Panc1 (cell line): ENCODE measurements around the gene KRTAP16-1. TPM values are rescaled to one million over a fixed set of nuclear protein-coding genes. Genes with fewer than 3 reads are reported as not detected.

Experiments
- ATAC-seq: fragments of 200-7000 bp; cut with Tn5 transposase; 2 replicates; pipeline ENCODE4 v1.9.1; 2020; ENCODE audit warnings: mild to moderate bottlenecking, moderate library complexity
- BruUV-seq: library from RNA; stranded (reverse); fragments of 400-500 nt; replicated peaks from 2 replicates; lab custom pipeline; 2021; lab: Mats Ljungman, UMichigan
- CTCF ChIA-PET: fragments of 300-600 bp; sonication (Branson Sonifier 250); formaldehyde crosslinking; loops from one replicate; lab custom pipeline; 2022; ENCODE audit warnings: antibody characterized with exemption; lab: Charles Lee
- POLR2A ChIA-PET: fragments of 300-600 bp; sonication (Branson Sonifier 250); formaldehyde crosslinking; loops from one replicate; lab custom pipeline; 2022; ENCODE audit warnings: antibody characterized with exemption; lab: Charles Lee
- DNase-seq: peaks from one replicate; pipeline ENCODE4 v3.0.0-alpha.2; 2010; ENCODE audit warnings: low read depth, low spot score
- H3K27ac ChIP-seq: 2 replicates; pipeline ENCODE4 v1.5.1; 2011; ENCODE audit warnings: mild to moderate bottlenecking, low read length, inconsistent platforms
- H3K27me3 ChIP-seq: fragments of 200-500 bp; sonication (Bioruptor generic); 2 replicates; pipeline ENCODE4 v1.6.0; 2014; ENCODE audit warnings: low read length, inconsistent platforms; ENCODE audit not compliant: control insufficient read depth, insufficient read depth
- H3K36me3 ChIP-seq: fragments of 200-500 bp; sonication (Bioruptor generic); 2 replicates; pipeline ENCODE4 v1.5.1; 2014; ENCODE audit warnings: inconsistent platforms, mild to moderate bottlenecking, low read length, moderate library complexity; ENCODE audit not compliant: control insufficient read depth, insufficient read depth
- H3K4me1 ChIP-seq: 2 replicates; pipeline ENCODE4 v1.5.1; 2011; ENCODE audit warnings: inconsistent platforms, mild to moderate bottlenecking, low read length, moderate library complexity; ENCODE audit not compliant: control insufficient read depth, insufficient read depth
- H3K4me3 ChIP-seq, 2 experiments: 2 replicates each; pipeline ENCODE4 v1.5.1; 2011 to 2012; ENCODE audit warnings: low read depth in 2 of 2, low read length in 2 of 2, mild to moderate bottlenecking in 2 of 2, inconsistent platforms in 1 of 2, moderate library complexity in 1 of 2
- H3K9me3 ChIP-seq: fragments of 200-500 bp; sonication (Bioruptor generic); 2 replicates; pipeline ENCODE4 v1.5.1; 2014; ENCODE audit warnings: low read depth, mild to moderate bottlenecking, inconsistent platforms, low read length, moderate library complexity; ENCODE audit not compliant: control insufficient read depth, insufficient read depth
- POLR2AphosphoS5 ChIP-seq: IDR thresholded peaks from 2 replicates; pipeline ENCODE4 v1.6.1; 2012; ENCODE audit warnings: mild to moderate bottlenecking, low read depth, low read length, moderate library complexity
- SIN3A ChIP-seq: IDR thresholded peaks from 2 replicates; pipeline ENCODE4 v1.6.1; 2012; ENCODE audit warnings: low read depth, mild to moderate bottlenecking, low read length, moderate library complexity, borderline replicate concordance; ENCODE audit not compliant: insufficient read depth
- TCF7L2 ChIP-seq: IDR thresholded peaks from 2 replicates; pipeline ENCODE4 v1.6.1; 2011; ENCODE audit warnings: mild to moderate bottlenecking, low read depth, low read length, inconsistent platforms
- in situ Hi-C: cut with HindIII; loops from 2 replicates; pipeline ENCODE4 v1.10.0; 2016; ENCODE audit warnings: low sequenced_read_pairs, low pct_unique_long_range_greater_than_20kb
- intact Hi-C: fragments of 100-400 bp; cut with micrococcal nuclease; formaldehyde crosslinking; loops from one replicate; pipeline ENCODE4 v1.10.0; 2022; ENCODE audit not compliant: unreplicated experiment
- total RNA-seq: library from RNA; stranded (reverse); gene quantifications from one replicate; pipeline ENCODE4 v1.2.1, GENCODE V29; 2021; ENCODE audit not compliant: unreplicated experiment
- TF ChIP-seq, protein P1 (sequence below): fragments of 450-650 bp; IDR thresholded peaks from 2 replicates; pipeline ENCODE4 v1.5.1; 2017; ENCODE audit warnings: mild to moderate bottlenecking
- TF ChIP-seq, protein P2 (sequence below), 2 experiments: IDR thresholded peaks; 2 replicates each; pipeline ENCODE4 v1.6.1; 2011 to 2012; ENCODE audit warnings: low read depth in 2 of 2, control low read depth in 1 of 2, low read length in 1 of 2, mild to moderate bottlenecking in 1 of 2, moderate library complexity in 1 of 2; ENCODE audit not compliant: insufficient read depth in 1 of 2

The KRTAP16-1 gene
- total RNA-seq, 1 experiment from 2014 or later = not detected

DNA sequence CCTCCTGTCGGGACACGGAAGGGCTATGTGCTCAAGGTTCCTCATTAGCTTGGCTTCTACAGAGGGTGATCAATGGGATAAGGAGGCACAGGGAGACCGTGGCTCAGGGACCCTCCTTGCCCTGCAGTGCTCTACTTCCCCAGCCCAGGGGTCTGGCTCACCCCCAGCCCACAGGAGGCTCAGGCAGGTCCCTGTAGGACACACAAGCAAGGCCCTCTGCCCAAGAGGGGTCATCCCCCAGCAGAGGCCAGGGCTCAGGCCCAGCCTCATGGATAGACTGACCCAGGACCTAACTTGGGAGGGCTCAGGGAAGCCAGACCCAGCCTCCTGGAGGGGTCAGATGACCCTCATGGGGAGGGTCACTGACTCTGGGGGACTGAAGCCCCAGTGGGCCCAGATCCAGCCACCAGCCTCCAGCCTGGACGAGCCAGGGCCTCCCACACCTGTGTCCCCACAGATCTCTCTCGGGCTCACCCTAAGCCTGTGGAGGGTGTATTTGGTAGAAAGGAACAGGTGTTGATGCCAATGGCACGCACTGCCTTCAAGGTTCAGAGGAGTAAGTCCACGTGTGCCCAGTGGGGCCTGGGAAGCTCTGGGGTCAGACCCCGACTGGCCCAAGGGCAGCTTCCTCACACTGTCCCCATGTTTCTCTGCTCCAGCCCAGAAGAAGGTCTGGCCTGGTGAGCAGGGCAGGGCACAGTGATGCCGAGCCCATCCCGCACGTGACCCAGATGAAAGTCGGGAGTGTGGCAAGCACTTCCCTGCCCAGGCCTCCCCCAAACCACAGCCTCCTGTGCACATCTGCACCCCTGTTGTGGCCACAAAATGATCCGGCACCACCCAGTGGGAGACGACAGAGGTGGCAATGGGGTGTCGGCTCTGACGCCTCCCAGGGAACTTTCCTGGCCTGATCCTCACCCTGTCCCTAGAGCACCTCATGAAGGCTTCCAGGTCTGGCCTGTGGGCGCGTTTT lies 17.4 kb upstream of the KRTAP16-1 start:
- CTCF ChIA-PET = interaction anchor here (0.6 kb wide), 1 partner anchor 432 kb away, joined by 3 read pairs; no protein-coding TSS in a partner anchor
- Histone ChIP-seq H3K4me1 (no peaks in the 10 kb centered on the region), H3K9me3 (no peaks in the 10 kb centered on the region), H3K27me3 (no peaks in the 10 kb centered on the region), H3K36me3 (no peaks in the 10 kb centered on the region), H3K27ac (no peak overlapping the region; the same call in 1 of the 2 replicates), H3K4me3 (no peak overlapping the region)
- in situ Hi-C loops (no loop called here), intact Hi-C loops (loop anchor here (10.0 kb wide), 1 partner anchor 338 kb away; no protein-coding TSS in a partner anchor)
- ATAC-seq (no peak), DNase-seq (no peak)
- BruUV-seq = no TSS peak
- TF ChIP-seq, protein P1, sequence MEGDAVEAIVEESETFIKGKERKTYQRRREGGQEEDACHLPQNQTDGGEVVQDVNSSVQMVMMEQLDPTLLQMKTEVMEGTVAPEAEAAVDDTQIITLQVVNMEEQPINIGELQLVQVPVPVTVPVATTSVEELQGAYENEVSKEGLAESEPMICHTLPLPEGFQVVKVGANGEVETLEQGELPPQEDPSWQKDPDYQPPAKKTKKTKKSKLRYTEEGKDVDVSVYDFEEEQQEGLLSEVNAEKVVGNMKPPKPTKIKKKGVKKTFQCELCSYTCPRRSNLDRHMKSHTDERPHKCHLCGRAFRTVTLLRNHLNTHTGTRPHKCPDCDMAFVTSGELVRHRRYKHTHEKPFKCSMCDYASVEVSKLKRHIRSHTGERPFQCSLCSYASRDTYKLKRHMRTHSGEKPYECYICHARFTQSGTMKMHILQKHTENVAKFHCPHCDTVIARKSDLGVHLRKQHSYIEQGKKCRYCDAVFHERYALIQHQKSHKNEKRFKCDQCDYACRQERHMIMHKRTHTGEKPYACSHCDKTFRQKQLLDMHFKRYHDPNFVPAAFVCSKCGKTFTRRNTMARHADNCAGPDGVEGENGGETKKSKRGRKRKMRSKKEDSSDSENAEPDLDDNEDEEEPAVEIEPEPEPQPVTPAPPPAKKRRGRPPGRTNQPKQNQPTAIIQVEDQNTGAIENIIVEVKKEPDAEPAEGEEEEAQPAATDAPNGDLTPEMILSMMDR = no peak
- TF ChIP-seq TCF7L2 = no peak
- TF ChIP-seq POLR2AphosphoS5 = no peak
- no peak for TF ChIP-seq SIN3A
- TF ChIP-seq, protein P2, sequence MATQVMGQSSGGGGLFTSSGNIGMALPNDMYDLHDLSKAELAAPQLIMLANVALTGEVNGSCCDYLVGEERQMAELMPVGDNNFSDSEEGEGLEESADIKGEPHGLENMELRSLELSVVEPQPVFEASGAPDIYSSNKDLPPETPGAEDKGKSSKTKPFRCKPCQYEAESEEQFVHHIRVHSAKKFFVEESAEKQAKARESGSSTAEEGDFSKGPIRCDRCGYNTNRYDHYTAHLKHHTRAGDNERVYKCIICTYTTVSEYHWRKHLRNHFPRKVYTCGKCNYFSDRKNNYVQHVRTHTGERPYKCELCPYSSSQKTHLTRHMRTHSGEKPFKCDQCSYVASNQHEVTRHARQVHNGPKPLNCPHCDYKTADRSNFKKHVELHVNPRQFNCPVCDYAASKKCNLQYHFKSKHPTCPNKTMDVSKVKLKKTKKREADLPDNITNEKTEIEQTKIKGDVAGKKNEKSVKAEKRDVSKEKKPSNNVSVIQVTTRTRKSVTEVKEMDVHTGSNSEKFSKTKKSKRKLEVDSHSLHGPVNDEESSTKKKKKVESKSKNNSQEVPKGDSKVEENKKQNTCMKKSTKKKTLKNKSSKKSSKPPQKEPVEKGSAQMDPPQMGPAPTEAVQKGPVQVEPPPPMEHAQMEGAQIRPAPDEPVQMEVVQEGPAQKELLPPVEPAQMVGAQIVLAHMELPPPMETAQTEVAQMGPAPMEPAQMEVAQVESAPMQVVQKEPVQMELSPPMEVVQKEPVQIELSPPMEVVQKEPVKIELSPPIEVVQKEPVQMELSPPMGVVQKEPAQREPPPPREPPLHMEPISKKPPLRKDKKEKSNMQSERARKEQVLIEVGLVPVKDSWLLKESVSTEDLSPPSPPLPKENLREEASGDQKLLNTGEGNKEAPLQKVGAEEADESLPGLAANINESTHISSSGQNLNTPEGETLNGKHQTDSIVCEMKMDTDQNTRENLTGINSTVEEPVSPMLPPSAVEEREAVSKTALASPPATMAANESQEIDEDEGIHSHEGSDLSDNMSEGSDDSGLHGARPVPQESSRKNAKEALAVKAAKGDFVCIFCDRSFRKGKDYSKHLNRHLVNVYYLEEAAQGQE (IDR thresholded peaks at IDR 0.05; ENCODE audit: insufficient read depth in 1 of 2, low read depth in 2 of 2, low read length in 1 of 2) = no peak
- POLR2A ChIA-PET = interaction anchor here (0.6 kb wide), 1 partner anchor 466 kb away, joined by 3 read pairs; no protein-coding TSS in a partner anchor

DNA sequence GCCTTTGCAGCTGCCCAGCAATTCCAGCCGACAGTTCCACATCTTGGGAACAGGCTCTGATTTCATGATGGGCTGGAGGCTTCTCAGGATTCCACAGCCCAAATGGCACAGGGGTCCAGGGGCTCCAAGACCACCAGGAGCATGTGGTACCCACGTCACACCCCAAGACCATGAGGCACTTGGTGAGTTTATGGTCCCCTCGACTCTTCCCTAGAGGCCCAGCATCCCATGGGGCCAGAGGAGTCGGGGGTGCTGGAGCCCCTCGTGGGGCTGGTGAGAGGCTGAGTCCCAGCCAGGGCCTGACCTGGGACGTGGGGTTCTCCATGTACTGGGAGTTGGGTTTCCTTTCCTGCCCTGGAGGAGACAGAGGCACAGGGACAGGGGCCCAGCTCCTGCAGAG lies 16.5 kb upstream of the KRTAP16-1 start:
- intact Hi-C loops (loop anchor here (10.0 kb wide), 1 partner anchor 339 kb away; no protein-coding TSS in a partner anchor), in situ Hi-C loops (no loop called here)
- Histone ChIP-seq H3K27ac (no peak overlapping the region), H3K9me3 (no peaks in the 10 kb centered on the region), H3K4me3 (no peak overlapping the region), H3K36me3 (no peaks in the 10 kb centered on the region), H3K27me3 (no peaks in the 10 kb centered on the region), H3K4me1 (no peaks in the 10 kb centered on the region)
- CTCF ChIA-PET = no interaction called here
- ATAC-seq = no peak
- POLR2A ChIA-PET = no interaction called here
- TF ChIP-seq, protein P1 = no peak
- TF ChIP-seq, protein P2 (IDR thresholded peaks at IDR 0.05; ENCODE audit: insufficient read depth in 1 of 2, low read depth in 2 of 2, low read length in 1 of 2) = no peak
- TF ChIP-seq POLR2AphosphoS5 = no peak
- TF ChIP-seq TCF7L2 = no peak
- TF ChIP-seq SIN3A = no peak
- no peak for DNase-seq
- BruUV-seq = no TSS peak
